Astrocyte of the cerebellum (primary cell): ENCODE measurements around the gene LCMT1.

ENCODE experiments used
- DNase-seq: peaks from one replicate; pipeline ENCODE4 v3.0.0-alpha.2; 2011; ENCODE audit warnings: low read depth
- H3K4me3 ChIP-seq: 2 replicates; pipeline ENCODE4 v1.5.1; 2011; ENCODE audit warnings: mild to moderate bottlenecking, low read depth, low read length, moderate library complexity
- CTCF ChIP-seq: IDR thresholded peaks from 2 replicates; pipeline ENCODE4 v1.5.1; 2012; ENCODE audit warnings: low read length, low read depth, moderate library complexity, mild to moderate bottlenecking; ENCODE audit errors: missing control alignments
- in situ Hi-C: cut with HindIII; loops from 2 replicates; pipeline ENCODE4 v1.10.0; 2017; ENCODE audit warnings: low sequenced_read_pairs

LCMT1 gene

DNA sequence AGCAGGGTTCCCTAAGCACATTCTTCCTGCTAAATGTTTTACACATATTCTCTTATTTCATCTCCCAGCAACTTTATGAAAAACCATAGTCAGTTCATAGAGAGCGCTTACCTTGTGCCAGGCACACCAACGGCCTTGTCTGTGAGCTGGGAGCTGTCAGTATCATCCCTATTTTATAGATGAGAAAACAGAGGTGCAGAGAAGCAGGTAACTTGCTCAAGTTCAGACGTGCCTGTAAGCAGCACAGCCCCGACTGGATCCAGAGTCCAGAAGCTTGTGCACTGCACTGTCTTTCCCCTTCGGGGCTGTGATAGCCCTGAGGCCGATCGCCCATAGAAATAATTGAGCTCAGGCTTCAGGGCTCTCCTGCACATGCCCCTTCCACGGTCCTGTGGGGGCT, 111.4 kb downstream of the LCMT1 start:
- no peak overlapping the region for H3K4me3 ChIP-seq
- TF ChIP-seq CTCF = no peak
- no peak for DNase-seq
- in situ Hi-C loops = no loop called here

DNA sequence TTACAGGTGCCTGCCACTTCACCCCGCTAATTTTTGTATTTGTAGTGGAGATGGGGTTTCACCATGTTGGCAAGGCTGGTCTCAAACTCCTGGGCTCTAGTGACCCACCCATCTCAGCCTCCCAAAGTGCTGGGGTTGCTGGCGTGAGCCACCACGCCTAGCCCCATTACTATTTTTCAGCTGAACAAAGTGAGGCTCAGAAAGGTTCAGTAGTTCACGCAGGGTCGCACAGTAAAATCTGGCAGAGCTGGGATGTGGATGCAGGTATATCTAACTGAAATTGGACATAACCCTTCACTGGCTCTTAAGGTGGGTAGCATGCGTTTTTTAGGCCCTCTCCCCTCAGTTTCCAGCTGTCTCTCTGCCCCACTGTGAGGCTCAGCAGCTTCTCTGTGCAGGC, 112.4 kb downstream of the LCMT1 start:
- H3K4me3 ChIP-seq = no peak overlapping the region
- in situ Hi-C loops = no loop called here
- no peak for TF ChIP-seq CTCF
- DNase-seq = no peak

- H3K4me3 ChIP-seq = no peak overlapping the region
- no peak for DNase-seq
- TF ChIP-seq CTCF = no peak
- in situ Hi-C loops = no loop called here
These were observed 113.3 kb downstream of the LCMT1 start for GRCh38 chr16:25224731-25225319.
